HepG2 (cell line): ENCODE measurements around the gene CSE1L. TPM values are rescaled to one million over a fixed set of nuclear protein-coding genes. Genes with fewer than 3 reads are reported as not detected.

Experiments
- EZH2 ChIP-seq: conservative IDR thresholded peaks from 2 replicates; pipeline ENCODE4 v1.6.1; 2012; ENCODE audit warnings: mild to moderate bottlenecking, low read depth, low read length, moderate library complexity
- GABPA ChIP-seq, 2 experiments: IDR thresholded peaks; 2 replicates each; pipeline ENCODE4 v1.6.1; 2011 to 2016; ENCODE audit warnings: low read depth in 2 of 2, low read length in 1 of 2, missing biosample characterization in 1 of 2, missing genetic modification characterization in 1 of 2
- HIC2 ChIP-seq: sonication (generic); formaldehyde crosslinking; IDR thresholded peaks from 2 replicates; pipeline ENCODE4 v1.9.0; 2022; ENCODE audit warnings: low read depth, missing genetic modification reagents
- HNF4A ChIP-seq: sonication (generic); formaldehyde crosslinking; IDR thresholded peaks from 2 replicates; pipeline ENCODE4 v1.4.0; 2020; ENCODE audit warnings: missing genetic modification reagents
- HNRNPUL1 ChIP-seq: fragments of 200-400 bp; formaldehyde crosslinking; IDR thresholded peaks from 2 replicates; pipeline ENCODE4 v1.6.1; 2017; ENCODE audit warnings: low read depth, mild to moderate bottlenecking, low read length, moderate library complexity
- IRF1 ChIP-seq: sonication (generic); formaldehyde crosslinking; IDR thresholded peaks from 2 replicates; pipeline ENCODE4 v1.4.0; 2020; ENCODE audit warnings: low read depth, mild to moderate bottlenecking, missing genetic modification reagents
- MIXL1 ChIP-seq: IDR thresholded peaks from 2 replicates; pipeline ENCODE4 v1.6.1; 2016
- MLXIP ChIP-seq: sonication (generic); formaldehyde crosslinking; IDR thresholded peaks from 2 replicates; pipeline ENCODE4 v1.9.0; 2021; ENCODE audit warnings: missing genetic modification reagents, borderline replicate concordance
- NONO ChIP-seq, 2 experiments: fragments of 450-650 bp in 1 of 2; sonication (generic) in 1 of 2; formaldehyde crosslinking in 1 of 2; IDR thresholded peaks in 1 of 2; conservative IDR thresholded peaks in 1 of 2; 2 replicates each; pipeline versions ENCODE4 v1.6.1 to v1.8.0; 2017 to 2022; ENCODE audit warnings: mild to moderate bottlenecking in 1 of 2, missing genetic modification reagents in 1 of 2, moderate library complexity in 1 of 2
- YY1 ChIP-seq: IDR thresholded peaks from 2 replicates; pipeline ENCODE4 v1.6.1; 2011; ENCODE audit warnings: low read length, low read depth, moderate library complexity, mild to moderate bottlenecking; ENCODE audit not compliant: insufficient read depth, insufficient replicate concordance
- ZBTB3 ChIP-seq: sonication (generic); formaldehyde crosslinking; IDR thresholded peaks from 2 replicates; pipeline ENCODE4 v1.4.0; 2020; ENCODE audit warnings: low read depth, mild to moderate bottlenecking, moderate library complexity, missing genetic modification reagents, borderline replicate concordance
- ZFY ChIP-seq: sonication (generic); formaldehyde crosslinking; IDR thresholded peaks from 2 replicates; pipeline ENCODE4 v1.4.0; 2020; ENCODE audit warnings: missing genetic modification reagents
- ZNF317 ChIP-seq: sonication (generic); formaldehyde crosslinking; IDR thresholded peaks from 2 replicates; pipeline ENCODE4 v1.5.0; 2020; ENCODE audit warnings: mild to moderate bottlenecking, missing genetic modification reagents
- ZNF333 ChIP-seq: sonication (generic); formaldehyde crosslinking; IDR thresholded peaks from 2 replicates; pipeline ENCODE4 v1.4.0; 2020; ENCODE audit warnings: mild to moderate bottlenecking, missing genetic modification reagents, borderline replicate concordance
- ZNF687 ChIP-seq: sonication (generic); formaldehyde crosslinking; IDR thresholded peaks from 2 replicates; pipeline ENCODE4 v1.5.1; 2020; ENCODE audit warnings: mild to moderate bottlenecking, missing genetic modification reagents, moderate library complexity
- ZSCAN25 ChIP-seq: sonication (generic); formaldehyde crosslinking; IDR thresholded peaks from 2 replicates; pipeline ENCODE4 v1.8.0; 2022; ENCODE audit warnings: mild to moderate bottlenecking, missing genetic modification reagents
- ZSCAN29 ChIP-seq: sonication (generic); formaldehyde crosslinking; conservative IDR thresholded peaks from 2 replicates; pipeline ENCODE4 v1.4.0; 2020; ENCODE audit warnings: mild to moderate bottlenecking, missing genetic modification reagents
- polyA plus RNA-seq, 8 experiments: library from polyadenylated mRNA; depleted of rRNA in 3 of 8; stranded (reverse) in 7 of 8; unstranded in 1 of 8; fragments of >200 nt; fragmentation: Illumina TruSeq in 4 of 8; extraction: Trizol in 4 of 8; gene quantifications; 2 replicates each; pipeline versions ENCODE4 v1.2.1 to v1.2.3, GENCODE V29; 2011 to 2016; ENCODE audit warnings: low read depth in 4 of 8, missing spikeins in 1 of 8, mixed read lengths in 1 of 8; ENCODE audit not compliant: insufficient read depth in 1 of 8
- total RNA-seq, 5 experiments: library from RNA; depleted of rRNA; stranded (reverse); fragments of >200 nt; fragmentation: Illumina TruSeq; extraction: Trizol; gene quantifications; 2 replicates each; pipeline ENCODE4 v1.2.3, GENCODE V29; 2016; ENCODE audit warnings: low read depth in 1 of 5

Gene CSE1L
- total and polyA plus RNA-seq, 2 of the 13 experiments (the other 11 are each of a cell fraction or from before 2014, with no cell fraction given): 56.9 to 258 TPM

GRCh38 chr20:49046087-49046900 lies at the start of gene CSE1L (continued):
- peak; percentile 100 for TF ChIP-seq ZNF687 (CRISPR knock-in tag)
- no peak for TF ChIP-seq IRF1
- TF ChIP-seq ZNF317 (CRISPR knock-in tag): peak; percentile 87
- TF ChIP-seq EZH2: no peak
- TF ChIP-seq HNRNPUL1: no peak
- 0 out of 2 replicates have a peak, but pooled peaks have one; percentile 87 for TF ChIP-seq ZBTB3 (CRISPR knock-in tag)
- TF ChIP-seq MLXIP (CRISPR knock-in tag): peak; percentile 95
- TF ChIP-seq GABPA (IDR thresholded peaks at IDR 0.05; ENCODE audit: low read depth, low read length): no peak; the same call in 1 of the 2 replicates
- peak; percentile 68 for TF ChIP-seq GABPA (CRISPR knock-in tag; IDR thresholded peaks at IDR 0.05; ENCODE audit: low read depth)
- TF ChIP-seq ZFY (CRISPR knock-in tag): peak; percentile 100
- no peak for TF ChIP-seq MIXL1 (CRISPR knock-in tag)
- TF ChIP-seq ZNF333 (CRISPR knock-in tag): peak; percentile 23; the same call in 1 of the 2 replicates
- TF ChIP-seq HNF4A: no peak; the same call in 1 of the 2 replicates
- TF ChIP-seq YY1: peak; percentile 93
- TF ChIP-seq ZSCAN25: 0 out of 2 replicates have a peak, but pooled peaks have one; percentile 52
- TF ChIP-seq ZSCAN29: peak; percentile 78; the same call in 1 of the 2 replicates
- TF ChIP-seq NONO (IDR thresholded peaks at IDR 0.05): no peak
- TF ChIP-seq NONO (CRISPR knock-in tag; conservative IDR thresholded peaks at IDR 0.05): peak; percentile 98
- peak; percentile 73 for TF ChIP-seq HIC2 (CRISPR knock-in tag)
